ENCODE data around the gene HES1. TPM values are rescaled to one million over a fixed set of nuclear protein-coding genes. Genes with fewer than 3 reads are reported as not detected.

The HES1 gene, protein sequence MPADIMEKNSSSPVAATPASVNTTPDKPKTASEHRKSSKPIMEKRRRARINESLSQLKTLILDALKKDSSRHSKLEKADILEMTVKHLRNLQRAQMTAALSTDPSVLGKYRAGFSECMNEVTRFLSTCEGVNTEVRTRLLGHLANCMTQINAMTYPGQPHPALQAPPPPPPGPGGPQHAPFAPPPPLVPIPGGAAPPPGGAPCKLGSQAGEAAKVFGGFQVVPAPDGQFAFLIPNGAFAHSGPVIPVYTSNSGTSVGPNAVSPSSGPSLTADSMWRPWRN
- total RNA-seq: 34.5 and 37.8 TPM in 2 replicates

DNA sequence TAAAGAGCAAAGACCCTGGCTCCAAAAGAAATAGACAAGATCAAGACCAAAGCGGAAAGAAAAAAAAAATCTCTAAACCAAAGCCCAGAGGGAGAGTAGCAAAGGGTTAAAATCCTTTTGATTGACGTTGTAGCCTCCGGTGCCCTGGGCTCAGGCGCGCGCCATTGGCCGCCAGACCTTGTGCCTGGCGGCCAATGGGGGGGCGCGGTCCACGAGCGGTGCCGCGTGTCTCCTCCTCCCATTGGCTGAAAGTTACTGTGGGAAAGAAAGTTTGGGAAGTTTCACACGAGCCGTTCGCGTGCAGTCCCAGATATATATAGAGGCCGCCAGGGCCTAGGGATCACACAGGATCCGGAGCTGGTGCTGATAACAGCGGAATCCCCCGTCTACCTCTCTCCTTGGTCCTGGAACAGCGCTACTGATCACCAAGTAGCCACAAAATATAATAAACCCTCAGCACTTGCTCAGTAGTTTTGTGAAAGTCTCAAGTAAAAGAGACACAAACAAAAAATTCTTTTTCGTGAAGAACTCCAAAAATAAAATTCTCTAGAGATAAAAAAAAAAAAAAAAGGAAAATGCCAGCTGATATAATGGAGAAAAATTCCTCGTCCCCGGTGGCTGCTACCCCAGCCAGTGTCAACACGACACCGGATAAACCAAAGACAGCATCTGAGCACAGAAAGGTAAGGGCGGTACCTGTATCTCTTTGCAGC is at the start of gene HES1:
HES1 (plus strand) TSS at position 343 of the 713 bp plus-strand sequence; CDS start at position 576, 233 bp downstream.

Other genes with a start within 250 kb of the HES1 start
- gene CPN2, start 215.2 kb downstream of the HES1 start, total RNA-seq: not detected in 2 replicates
- gene LRRC15, start 233.6 kb downstream of the HES1 start, total RNA-seq: under 0.01 TPM in 2 replicates